Measurements from ENCODE around the gene TMEM97. TPM values are rescaled to one million over a fixed set of nuclear protein-coding genes. Genes with fewer than 3 reads are reported as not detected.

The TMEM97 gene
- total RNA-seq, 2 donors from 2014 or later, result 3.2 to 3.4 TPM

DNA sequence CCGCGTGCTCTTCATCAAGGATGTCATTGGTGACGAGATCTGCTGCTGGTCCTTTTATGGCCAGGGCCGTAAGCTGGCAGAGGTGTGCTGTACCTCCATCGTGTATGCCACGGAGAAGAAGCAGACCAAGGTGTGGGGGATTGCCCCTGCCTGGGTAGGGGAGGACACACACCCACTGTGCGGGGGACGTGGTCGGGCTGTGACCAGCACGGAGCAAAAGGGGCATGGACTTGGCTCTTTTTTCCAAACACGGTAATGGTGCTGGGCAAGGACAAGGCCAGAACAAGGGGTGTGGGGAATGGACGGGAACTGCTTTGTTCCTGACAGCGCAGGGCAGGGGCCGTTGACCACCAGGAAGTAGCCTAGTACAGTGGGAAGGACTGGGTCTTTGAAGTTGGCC is 23.3 kb downstream of the TMEM97 start:
- no peak for DNase-seq (ENCODE audit: low spot score)
- no peak overlapping the region for H3K27ac ChIP-seq
- H3K27me3 ChIP-seq, result no peaks in the 10 kb centered on the region
- H3K9me3 ChIP-seq, result no peaks in the 10 kb centered on the region
- H3K4me3 ChIP-seq, result no peak overlapping the region
- H3K36me3 ChIP-seq, result peaks cover 76% of the 10 kb centered on the region
- peaks cover 0 to 56% of the 10 kb centered on the region in 2 donors for H3K4me1 ChIP-seq
- no peak for TF ChIP-seq CTCF (IDR thresholded peaks at IDR 0.05)

GRCh38 chr17:28343491-28343932 is 24.5 kb downstream of the TMEM97 start:
- H3K36me3 ChIP-seq, result peaks cover 88% of the 10 kb centered on the region
- TF ChIP-seq CTCF (IDR thresholded peaks at IDR 0.05), result no peak
- H3K27ac ChIP-seq, result no peak overlapping the region
- no peaks in the 10 kb centered on the region for H3K27me3 ChIP-seq
- H3K9me3 ChIP-seq, result no peaks in the 10 kb centered on the region
- no peak overlapping the region for H3K4me3 ChIP-seq
- DNase-seq (ENCODE audit: low spot score), result no peak
- H3K4me1 ChIP-seq, result peaks cover 0 to 50% of the 10 kb centered on the region in 2 donors

DNA sequence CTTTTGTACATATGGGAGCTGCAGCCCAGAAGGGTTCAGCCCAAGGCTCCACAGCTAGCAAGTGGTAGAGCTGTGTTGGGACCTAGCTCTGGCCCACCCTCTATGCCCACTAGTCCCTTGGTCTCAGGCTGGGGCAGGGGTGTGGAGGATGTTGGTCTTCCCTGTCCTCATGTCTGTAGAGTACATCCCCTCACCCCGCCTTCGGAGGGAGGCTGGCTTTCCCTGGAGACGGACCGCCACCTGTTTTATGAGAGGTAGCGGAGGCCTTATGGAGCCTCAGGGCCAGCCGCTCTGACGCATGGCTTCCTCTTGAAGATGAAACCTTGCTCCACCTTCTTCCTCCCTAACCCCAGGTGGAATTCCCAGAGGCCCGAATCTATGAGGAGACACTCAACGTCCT is 25.0 kb downstream of the TMEM97 start:
- TF ChIP-seq CTCF (IDR thresholded peaks at IDR 0.05), result no peak
- H3K4me1 ChIP-seq, result peaks cover 0 to 46% of the 10 kb centered on the region in 2 donors
- peaks cover 93% of the 10 kb centered on the region for H3K36me3 ChIP-seq
- no peak for DNase-seq (ENCODE audit: low spot score)
- no peaks in the 10 kb centered on the region for H3K9me3 ChIP-seq
- no peak overlapping the region for H3K27ac ChIP-seq
- no peaks in the 10 kb centered on the region for H3K27me3 ChIP-seq
- no peak overlapping the region for H3K4me3 ChIP-seq

- peaks cover 0 to 42% of the 10 kb centered on the region in 2 donors for H3K4me1 ChIP-seq
- H3K9me3 ChIP-seq, result no peaks in the 10 kb centered on the region
- H3K27me3 ChIP-seq, result no peaks in the 10 kb centered on the region
- no peak for TF ChIP-seq CTCF (IDR thresholded peaks at IDR 0.05)
- H3K36me3 ChIP-seq, result peaks cover 91% of the 10 kb centered on the region
- H3K27ac ChIP-seq, result no peak overlapping the region
- DNase-seq (ENCODE audit: low spot score), result no peak
- no peak overlapping the region for H3K4me3 ChIP-seq
Observed at GRCh38 chr17:28344435-28344901, 25.5 kb downstream of the TMEM97 start.

GRCh38 chr17:28345419-28346198 is 26.6 kb downstream of the TMEM97 start:
- H3K36me3 ChIP-seq, result peaks cover 90% of the 10 kb centered on the region

More at GRCh38 chr17:28345419-28346198, 26.6 kb downstream of the TMEM97 start:
- no peak for TF ChIP-seq CTCF (IDR thresholded peaks at IDR 0.05)
- Histone ChIP-seq H3K4me3 (no peak overlapping the region), H3K27me3 (no peaks in the 10 kb centered on the region), H3K9me3 (no peaks in the 10 kb centered on the region), H3K27ac (peak overlapping the region; percentile 38 to 62), H3K4me1 (peaks cover 0 to 35% of the 10 kb centered on the region in 2 donors)
- DNase-seq (ENCODE audit: low spot score), result no peak

Data from right atrium auricular region (tissue), 2 donors.